NCI-H510A (cell line): ENCODE data around the gene MCOLN2.
"Not testable (repeated sequence)": the region's sequence is repeated elsewhere in the genome, so short reads cannot be mapped to it uniquely, and the experiment has no call there.

Experiments
- DNase-seq: peaks from one replicate; lab custom pipeline; 2025; lab: John Stamatoyannopoulos, UW

MCOLN2 gene

DNA sequence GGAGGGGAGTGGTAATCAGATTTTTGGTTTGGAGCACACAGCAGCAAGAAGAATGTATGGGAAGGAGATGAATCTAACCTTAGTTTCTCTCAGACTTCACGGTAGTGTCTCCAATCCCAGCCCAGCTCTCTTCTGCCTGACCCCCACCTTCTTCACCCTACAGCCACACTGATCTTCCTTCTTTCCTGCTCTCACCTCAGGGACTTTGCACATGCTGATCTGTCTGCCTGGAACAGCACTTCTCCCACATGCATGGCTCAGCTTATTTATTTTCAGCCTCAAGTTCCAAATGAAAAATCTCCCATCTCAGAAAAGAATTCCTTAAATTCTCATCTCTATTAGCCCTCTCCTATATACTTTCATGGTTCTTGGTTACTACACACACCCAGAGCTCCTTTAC, 55.1 kb downstream of the MCOLN2 start:
- no peak for DNase-seq

DNA sequence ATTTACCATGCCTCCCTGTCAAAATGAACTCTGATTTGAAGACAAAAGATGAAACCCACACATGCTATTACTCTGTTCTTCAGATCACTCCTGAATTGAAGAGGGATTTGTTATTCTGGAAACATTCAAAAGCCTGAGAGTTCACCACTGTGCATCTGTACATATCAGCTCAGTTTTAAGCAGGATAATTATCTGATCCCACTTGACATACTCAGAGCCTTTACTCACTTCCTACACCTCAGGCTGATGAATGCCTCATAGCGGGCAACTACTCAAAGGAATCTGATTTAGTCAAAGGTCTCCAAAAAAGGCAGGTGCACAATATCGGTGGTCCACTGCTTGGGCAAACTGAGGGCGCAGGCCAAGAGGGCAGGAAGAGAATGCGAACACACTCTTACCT, 56.4 kb downstream of the MCOLN2 start:
- no peak for DNase-seq

- DNase-seq, result no peak
Measured at GRCh38 chr1:84939761-84940160, 57.2 kb downstream of the MCOLN2 start.

DNA sequence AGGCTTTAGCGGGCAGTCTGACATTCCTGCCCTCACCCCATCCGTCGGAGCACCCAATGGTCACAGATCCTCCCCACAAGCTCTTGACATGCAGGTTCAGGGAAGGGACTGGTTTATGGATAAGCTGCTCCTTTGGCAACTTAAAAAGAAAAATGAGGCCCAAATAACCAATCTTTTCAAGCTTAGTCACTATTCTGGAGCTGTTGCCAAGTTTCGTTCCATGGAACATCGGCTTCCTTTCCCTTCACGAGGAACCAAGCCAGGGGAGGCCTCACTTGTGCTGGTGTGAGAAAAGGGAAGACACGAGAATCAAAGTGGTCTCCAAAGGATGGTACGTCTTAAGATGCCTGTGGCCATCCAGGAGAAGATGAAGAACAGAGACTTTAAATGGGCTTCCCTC, 57.8 kb downstream of the MCOLN2 start:
- no peak for DNase-seq

GRCh38 chr1:84936116-84936810, 60.6 kb downstream of the MCOLN2 start:
- DNase-seq, result peak; percentile 14

- DNase-seq, result no peak
Measured at GRCh38 chr1:84933011-84933611, 63.8 kb downstream of the MCOLN2 start.

DNA sequence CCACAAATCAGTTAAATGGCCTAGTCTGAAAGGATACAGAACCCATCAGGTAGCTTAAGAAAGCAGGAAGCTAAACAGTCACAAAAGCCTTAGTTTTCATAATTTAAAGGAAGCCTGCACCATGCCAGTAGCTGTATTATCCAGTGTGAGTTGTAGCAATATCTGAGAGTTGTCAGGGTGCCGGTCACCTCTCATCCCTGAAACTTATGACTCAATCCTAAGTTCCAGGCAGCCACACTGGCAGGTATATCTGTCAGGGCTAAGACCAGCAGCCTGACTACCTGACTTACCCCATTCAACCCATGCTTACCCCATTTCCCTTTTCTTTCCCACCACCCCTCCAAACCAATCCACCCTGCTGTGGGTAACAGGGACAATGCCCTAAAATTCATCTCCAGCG, 66.1 kb downstream of the MCOLN2 start:
- no peak for DNase-seq

- no peak for DNase-seq
Measured at GRCh38 chr1:84930329-84930728, 66.6 kb downstream of the MCOLN2 start.

DNA sequence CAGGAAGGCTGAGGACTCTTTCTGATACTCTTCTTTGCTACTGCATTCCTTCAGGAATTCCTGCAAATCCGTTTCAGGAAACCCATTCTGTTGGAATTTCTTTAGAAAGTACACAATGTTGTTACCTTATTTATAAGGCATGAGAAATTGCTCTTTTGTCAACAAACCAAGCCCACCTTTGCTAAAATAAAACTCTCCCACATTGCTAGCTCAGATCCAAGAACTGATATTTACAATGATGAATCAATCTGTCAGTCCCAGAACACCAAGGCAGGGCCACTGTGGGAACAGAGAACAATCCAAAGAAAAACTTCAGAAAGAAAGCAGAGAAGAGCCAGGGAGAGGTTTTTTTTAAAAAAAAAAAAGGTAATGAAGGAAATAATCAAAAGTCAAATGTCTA, 67.3 kb downstream of the MCOLN2 start:
- no peak for DNase-seq

GRCh38 chr1:84928979-84929378, 67.9 kb downstream of the MCOLN2 start:
- no peak for DNase-seq

- DNase-seq, result no peak
Measured at GRCh38 chr1:84923317-84923716, 73.6 kb downstream of the MCOLN2 start.

DNA sequence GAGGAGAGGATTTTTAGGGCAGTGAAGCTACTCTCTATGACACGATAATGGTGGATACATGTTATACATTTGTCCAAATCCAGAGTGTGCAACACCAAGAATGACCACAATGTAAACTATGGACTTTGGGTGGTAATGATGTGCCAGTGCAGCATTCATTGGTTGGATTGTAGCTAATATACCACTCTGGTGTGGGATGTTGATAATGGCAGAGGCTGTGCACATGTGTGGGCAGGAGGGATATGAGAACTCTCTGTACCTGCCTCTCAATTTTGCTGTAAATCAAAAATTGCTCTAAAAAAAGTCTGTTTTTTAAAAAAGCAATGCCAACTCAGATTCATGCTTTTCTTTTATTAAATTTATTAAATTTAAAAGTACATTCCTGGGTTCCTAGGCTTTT, 76.8 kb downstream of the MCOLN2 start:
- no peak for DNase-seq

GRCh38 chr1:84919461-84919970, 77.4 kb downstream of the MCOLN2 start:
- DNase-seq, result no peak

DNA sequence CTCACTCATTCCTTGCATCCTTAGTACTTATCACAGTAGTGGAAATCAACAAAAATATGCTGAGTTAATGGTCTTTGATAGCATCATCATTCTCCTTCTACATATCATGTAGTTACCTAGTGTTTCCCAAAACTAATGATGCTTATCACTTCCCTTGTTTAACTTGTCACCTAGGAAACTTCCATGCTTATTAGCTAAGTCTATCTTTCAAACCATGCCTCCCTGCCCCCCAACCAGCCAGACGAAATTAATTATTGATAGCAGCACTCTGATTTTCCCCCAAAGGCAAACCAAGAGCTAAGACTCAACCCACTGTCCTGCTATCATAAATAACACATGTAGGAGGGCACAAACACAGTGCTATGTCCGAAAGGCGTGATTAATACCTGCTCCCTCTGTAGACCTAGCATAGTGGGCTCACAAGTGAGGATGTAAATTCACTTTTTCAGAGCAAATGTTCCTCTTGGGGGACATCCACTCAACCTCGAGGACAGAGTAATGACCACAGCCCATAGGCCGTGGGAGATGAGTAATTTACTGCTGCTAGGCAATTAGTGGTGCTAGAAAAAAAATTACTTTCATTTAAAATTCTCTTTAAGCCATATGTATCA, 78.1 kb downstream of the MCOLN2 start:
- DNase-seq, result no peak

GRCh38 chr1:84916897-84917296, 80.0 kb downstream of the MCOLN2 start:
- DNase-seq, result no peak

DNA sequence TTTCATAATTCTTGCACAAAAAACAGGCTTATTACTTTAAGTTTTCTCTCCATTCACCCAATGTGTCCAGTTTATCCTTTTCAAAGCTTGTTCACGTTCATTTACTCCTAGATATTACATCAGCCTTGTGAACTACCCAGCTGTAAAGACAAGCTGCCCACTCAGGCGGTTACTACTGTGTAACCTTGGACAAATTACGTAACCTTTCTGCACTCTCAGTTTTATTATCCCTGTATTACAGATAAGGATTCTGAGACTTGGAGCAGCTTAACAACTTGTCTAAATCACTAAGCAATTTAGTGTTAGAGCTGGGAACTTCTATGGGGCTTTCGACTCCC, 83.4 kb downstream of the MCOLN2 start:
- peak; percentile 19 for DNase-seq

DNA sequence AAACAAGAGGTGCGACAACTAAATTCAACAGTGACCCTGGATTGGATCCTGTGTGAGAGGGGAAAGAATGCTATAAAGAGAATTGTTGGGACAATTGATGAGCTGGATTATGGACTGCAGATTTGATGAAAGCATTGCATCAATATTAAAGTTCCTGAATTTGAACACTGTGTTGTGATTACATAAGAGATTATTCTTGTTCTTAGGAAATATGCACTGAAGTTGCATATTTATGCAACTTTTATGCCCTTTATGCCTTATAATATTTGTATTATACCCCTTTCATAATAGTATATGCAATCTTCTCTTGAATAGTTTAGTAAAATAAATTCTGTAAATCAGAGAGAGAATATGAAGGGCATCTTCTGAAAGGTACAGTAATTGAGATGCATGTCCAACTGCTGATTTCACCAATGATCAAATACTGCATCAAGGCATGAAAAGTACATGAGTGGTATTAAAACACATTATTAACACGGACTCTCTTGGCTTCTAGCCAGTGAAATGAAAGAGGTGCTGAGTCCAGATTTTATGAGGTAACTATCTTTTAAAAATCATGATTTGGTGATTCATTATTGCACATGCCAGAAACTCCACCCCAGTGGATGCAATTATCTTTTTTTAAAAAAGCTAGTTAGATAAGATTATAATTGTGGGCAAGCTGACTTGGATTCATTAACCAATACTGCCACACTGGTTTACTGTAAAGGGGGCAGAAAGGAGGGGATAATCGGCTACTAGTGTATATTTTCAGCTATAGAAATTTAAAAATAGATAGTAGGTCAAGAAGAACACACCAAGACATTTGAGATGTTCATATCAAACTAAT, 84.0 kb downstream of the MCOLN2 start:
- DNase-seq, result no peak

- DNase-seq, result not testable (repeated sequence)
Measured at GRCh38 chr1:84908746-84909464, 88.0 kb downstream of the MCOLN2 start.

DNA sequence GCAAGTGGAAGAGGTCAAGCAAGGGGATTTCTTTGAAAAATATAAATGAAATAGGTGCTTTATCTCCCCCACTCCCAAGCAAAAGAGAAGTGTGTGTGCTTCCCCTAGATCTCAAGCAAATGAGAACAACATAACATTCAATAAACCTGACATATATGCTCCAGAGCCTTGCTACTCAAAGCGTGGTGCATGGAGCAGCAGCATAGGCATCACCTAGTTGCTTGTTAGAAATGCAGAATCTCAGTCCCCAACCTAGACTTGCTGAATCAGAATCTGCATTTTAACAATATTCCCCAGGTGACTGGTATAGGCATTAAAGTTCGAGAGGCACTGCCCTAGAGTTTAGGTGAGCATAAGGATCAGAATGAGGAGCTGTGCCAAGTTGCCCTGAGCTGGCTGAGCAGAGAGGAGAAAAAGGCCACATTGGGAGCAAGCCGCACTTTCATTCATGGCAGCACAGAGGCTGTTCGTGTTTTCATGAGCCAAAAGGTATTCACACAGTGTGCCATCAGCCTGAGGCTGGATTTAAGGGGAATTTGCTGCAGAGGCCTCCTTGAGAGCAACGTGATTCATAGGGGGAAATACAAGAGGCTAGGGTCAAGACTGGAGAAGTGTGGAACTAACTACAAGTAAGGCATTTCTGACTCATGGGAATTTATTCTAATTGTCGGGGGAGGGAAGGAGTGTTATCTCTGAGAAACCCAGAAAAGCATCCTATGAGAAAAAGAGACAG, 89.7 kb downstream of the MCOLN2 start:
- no peak for DNase-seq

DNA sequence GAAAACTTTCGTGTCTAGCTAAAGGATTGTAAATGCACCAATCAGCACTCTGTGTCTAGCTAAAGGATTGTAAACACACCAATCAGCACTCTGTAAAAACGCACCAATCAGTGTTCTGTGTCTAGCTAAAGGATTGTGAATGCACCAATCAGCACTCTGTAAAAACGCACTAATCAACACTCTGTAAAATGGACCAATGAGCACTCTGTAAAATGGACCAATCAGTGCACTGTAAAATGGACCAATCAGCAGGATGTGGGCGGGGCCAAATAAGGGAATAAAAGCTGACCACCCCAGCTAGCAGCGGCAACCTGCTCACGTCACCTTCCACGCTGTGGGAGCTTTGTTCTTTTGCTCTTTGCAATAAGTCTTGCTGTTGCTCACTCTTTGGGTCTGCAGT, 94.2 kb downstream of the MCOLN2 start:
- DNase-seq, result not testable (repeated sequence)

DNA sequence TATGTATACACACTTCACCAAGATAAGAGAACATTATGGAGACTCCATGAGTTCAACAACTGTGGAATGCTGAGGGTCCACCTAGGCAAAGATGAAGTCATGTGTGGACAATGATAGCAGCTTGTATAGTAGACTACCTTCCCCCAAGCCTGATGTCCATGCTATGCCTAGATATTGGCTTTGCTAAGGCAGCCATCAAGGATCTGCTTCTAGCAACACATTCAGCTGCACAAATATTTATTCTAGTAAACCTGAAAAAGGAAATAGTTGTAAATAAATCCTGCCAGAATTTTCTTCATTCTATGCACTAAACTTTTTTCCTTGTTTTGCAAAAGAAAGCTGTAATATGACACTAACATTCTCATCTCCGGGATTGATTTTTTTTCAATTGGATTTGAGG, 96.9 kb downstream of the MCOLN2 start:
- no peak for DNase-seq
